ENCODE measurements around the gene HOPX. TPM values are rescaled to one million over a fixed set of nuclear protein-coding genes. Genes with fewer than 3 reads are reported as not detected.
"Not testable (repeated sequence)": the region's sequence is repeated elsewhere in the genome, so short reads cannot be mapped to it uniquely, and the experiment has no call there.

Gene HOPX
- 0.26 and 0.92 TPM in 2 replicates for total RNA-seq (2014; rRNA removed)
- 0.69 TPM for polyA plus RNA-seq (2012)

GRCh38 chr4:56681158-56681852 is at the start of gene HOPX:
HOPX (minus strand) TSS chr4:56681296; CDS start chr4:56657816, 23,480 bp downstream.
- no peak for DNase-seq (ENCODE audit: low read depth)

GRCh38 chr4:56730097-56730496 is 49.0 kb upstream of the HOPX start:
- no peak for DNase-seq (ENCODE audit: low read depth)

DNA sequence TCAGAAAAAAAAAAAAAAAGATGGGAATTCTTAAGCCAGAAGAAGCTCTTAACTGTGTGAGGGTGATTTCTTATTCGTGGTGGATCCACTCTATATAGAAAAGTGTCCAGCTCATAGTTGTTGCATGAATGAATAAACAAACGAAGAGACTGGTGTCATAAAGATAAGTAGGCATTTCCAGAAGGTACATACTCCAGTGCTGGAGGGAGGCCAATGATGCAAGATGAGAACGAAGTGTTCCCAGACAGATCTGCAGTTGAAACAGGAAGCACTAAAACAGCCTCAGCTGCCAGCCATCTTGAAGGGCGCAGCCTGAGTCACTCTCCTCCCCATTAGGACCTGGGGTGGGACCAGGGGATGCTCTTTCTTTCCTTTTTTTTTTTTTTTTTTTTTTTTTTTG is 47.4 kb upstream of the HOPX start:
- DNase-seq (ENCODE audit: low read depth) = peak; percentile 95

- DNase-seq (ENCODE audit: low read depth) = peak; percentile 42
Observed at GRCh38 chr4:56727150-56727549, 46.1 kb upstream of the HOPX start.

- DNase-seq (ENCODE audit: low read depth) = not testable (repeated sequence)
Observed at GRCh38 chr4:56726593-56726992, 45.5 kb upstream of the HOPX start.

GRCh38 chr4:56723659-56724230 is 42.6 kb upstream of the HOPX start:
- no peak for DNase-seq (ENCODE audit: low read depth)

GRCh38 chr4:56723201-56723605 is 42.1 kb upstream of the HOPX start:
- no peak for DNase-seq (ENCODE audit: low read depth)

GRCh38 chr4:56708146-56708545 is 27.1 kb upstream of the HOPX start:
- DNase-seq (ENCODE audit: low read depth) = no peak

DNA sequence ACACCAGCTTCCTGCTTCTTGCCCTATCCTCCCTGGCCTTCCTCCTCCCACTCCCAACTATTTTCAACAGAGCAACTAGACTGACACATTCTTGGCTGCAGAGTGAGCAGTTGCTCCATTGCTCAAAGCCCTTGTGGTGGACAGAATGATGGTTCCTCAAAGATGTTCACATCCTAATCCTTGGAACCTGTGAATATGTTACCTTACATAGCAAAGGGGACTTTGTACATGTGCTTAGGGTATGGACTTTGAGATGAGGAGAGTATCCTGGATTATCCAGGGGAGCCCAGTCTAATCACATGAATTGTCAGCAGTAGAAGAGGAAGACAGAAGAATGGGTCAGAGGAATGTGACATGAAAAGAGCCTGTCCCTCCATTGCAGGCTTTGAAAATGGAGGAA is 24.9 kb upstream of the HOPX start:
- no peak for DNase-seq (ENCODE audit: low read depth)

DNA sequence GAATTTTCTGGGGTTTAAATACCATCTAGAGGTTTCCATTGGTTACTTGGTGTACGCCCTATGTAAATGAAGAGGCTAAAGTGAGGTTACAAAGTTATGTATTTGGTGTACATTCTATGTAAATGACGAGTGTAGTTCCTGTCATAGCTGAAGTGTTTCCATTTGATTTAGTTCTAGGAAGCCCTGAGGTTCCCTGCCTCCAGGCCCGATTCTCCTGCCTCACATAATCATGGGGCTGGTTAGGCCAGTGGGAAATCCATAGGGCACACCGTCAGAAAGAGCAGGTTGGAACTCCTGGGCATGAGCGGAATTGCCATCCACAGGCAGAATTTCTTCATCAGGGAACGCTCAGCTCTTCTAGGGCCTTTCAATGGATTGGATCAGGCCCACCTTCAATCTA is 24.2 kb upstream of the HOPX start:
- no peak for DNase-seq (ENCODE audit: low read depth)

DNA sequence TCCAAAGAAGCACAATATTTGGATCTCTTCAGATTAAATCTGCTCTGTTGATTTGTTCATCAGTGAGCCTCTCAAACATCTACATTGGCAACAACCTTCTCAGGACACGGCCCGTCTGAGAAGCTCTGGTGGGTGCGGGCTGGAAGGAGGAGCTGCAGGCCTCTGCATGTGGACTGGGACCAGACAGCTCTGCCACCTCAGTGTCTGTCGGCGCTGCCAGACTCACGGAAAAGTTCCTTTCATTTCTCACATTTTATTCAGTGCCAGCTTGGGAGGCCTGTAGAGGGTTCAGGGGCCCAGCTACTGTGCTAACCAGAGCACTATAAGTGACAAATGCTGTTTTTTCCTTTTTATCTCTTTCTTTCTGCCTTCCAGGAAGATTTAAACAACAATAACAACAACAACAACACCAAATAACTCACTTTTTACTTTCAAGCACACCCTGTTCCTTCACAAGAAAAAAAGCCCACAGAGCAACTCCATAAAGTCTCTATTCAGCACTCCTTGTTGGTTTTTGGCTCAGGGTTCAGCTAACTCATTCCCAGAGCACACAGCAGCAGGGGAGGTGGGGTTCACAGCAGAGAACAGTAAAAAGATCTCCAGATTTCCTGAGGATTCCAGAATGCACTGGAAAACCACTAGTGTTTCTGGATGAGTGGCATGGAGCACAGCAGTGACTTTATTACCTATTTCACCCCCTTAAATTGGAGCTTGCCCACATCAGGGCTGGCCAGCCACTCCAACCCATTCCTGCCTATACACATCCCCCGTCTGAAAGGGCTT is 23.2 kb upstream of the HOPX start:
- DNase-seq (ENCODE audit: low read depth) = no peak

DNA sequence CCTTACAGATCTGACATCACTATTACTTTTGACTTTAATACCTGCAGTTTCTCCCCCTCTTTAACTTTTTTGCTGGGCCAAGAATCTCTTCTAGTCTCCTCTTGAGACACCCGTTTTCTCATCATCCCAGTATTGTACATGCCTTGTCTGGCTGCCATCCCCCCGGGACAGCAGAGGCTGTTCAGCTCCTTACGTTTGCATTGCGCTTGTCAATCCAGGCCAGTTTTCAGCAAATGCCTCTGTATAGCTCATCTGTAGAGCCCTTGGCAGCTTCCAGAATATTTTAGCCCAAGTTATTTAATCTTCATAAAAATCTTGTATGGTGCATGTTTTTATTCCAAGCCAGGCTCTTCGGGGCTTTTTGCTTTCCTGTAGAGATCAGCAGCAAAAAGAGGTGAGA is 22.3 kb upstream of the HOPX start:
- DNase-seq (ENCODE audit: low read depth) = no peak

DNA sequence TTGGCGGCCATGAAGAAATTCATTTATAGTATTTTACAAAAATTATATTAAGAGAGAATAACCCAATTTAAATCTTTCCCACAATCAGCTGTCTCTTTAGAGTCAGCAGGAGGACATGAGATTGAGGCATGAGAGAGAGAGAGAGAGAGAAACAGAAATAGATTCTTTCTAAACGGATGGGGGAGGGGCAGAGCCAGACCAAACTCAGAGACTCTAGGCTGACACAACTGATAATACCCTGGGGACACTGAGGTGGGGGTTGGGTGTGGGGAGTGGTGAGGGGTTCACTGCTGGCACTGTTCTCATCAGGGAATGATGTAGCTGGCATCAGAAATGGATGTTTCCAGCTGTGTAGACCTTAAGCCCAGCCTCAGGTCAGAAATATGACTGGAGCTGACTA is 20.5 kb upstream of the HOPX start:
- no peak for DNase-seq (ENCODE audit: low read depth)

DNA sequence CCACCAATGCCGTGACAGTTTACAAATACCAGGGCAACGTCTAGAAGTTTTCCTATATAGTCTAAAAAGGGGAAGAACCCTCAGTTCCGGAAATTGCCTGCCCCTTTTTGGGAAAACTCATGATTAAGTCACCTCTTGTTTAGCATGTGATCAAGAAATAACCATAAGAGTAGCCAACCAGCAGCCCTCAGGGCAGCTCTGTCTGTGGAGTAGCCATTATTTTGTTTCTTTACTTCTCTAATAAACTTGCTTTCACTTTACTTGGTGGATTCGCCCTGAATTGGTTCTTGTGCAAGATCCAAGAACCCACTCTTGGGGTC is 20.0 kb upstream of the HOPX start:
- DNase-seq (ENCODE audit: low read depth) = no peak

DNA sequence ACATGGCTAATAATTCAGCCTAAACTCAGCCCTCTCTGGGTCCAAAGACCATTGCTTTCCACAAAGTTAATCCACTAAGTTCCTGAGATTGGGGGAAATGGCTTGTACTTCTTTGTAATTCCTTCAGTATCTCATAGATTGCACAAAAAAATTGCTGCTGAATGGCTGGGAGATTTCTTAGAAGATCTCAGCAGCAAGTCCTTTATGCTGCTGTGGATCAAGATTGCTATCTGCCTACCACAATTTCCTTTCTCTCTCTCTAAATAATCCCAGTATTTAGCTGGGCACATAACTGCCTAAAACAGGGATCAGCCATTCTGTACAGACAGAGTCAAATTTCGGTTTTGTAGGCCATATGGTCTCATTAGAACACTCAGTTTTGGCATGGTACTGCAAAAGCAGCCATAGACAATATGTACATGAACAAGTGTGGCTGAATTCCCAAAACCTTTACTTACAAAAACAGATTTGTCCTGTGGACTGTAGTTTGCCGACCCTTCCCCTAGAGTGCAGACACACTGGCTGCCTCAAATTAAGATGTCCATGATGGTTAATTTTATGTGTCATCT is 18.5 kb upstream of the HOPX start:
- no peak for DNase-seq (ENCODE audit: low read depth)

- DNase-seq (ENCODE audit: low read depth) = no peak
Observed at GRCh38 chr4:56698329-56698728, 17.2 kb upstream of the HOPX start.

DNA sequence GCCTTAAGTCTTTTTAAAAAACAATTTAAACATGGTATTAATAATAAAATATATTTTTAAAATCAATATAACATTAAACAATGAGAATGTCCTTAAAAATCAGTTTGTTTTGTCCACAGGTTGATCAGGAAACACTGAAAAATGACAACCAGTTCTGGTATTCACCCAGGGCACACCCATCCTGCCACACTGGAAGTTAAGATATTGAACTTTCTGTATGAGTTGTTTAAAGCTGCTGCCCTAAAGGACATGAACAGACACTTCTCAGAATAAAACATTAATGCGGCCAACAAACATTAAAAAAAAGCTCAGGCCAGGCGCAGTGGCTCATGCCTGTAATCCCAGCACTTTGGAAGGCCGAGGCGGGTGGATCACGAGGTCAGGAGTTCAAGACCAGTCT is 15.0 kb upstream of the HOPX start:
- DNase-seq (ENCODE audit: low read depth) = no peak

- DNase-seq (ENCODE audit: low read depth) = not testable (repeated sequence)
Observed at GRCh38 chr4:56693476-56693875, 12.4 kb upstream of the HOPX start.

GRCh38 chr4:56692576-56692975 is 11.5 kb upstream of the HOPX start:
- DNase-seq (ENCODE audit: low read depth) = no peak

DNA sequence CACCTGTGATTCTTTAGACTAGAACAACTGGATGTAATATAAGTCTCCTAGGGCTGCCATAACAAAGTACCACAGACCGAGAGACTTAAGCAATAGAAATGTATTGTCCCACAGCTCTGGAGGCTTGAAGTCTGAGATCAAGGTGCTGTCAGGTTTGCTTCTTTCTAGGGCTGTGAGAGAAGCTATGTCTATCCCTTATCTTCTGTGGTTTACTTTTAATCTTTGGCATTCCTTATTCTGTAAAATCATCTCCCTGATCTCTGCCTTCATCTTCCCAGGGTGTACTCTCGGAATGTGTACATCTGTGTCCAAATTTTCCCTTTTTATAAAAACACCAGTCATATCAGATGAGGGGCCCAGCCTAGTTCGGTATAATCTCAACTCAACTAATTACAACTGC is 10.3 kb upstream of the HOPX start:
- no peak for DNase-seq (ENCODE audit: low read depth)

DNA sequence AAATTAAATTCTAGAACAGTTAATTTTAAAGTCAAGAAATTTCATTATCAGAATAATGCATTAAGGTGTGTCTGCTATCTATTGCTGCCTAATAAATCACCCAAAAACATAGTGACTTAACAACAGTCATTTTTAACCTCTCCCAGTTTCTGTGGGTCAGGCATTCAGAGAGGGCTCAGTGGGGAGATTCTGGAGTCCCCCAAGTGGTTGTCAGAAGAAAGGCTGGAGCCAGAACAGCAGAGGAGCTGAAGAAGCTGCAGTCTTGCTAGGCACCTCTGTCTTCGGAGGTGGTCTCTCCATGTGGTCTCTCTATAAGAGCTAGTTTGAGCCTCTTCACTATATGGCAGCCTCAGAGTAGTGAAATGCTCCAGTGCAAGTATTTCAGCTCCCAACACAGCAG is 9.3 kb upstream of the HOPX start:
- DNase-seq (ENCODE audit: low read depth) = no peak

DNA sequence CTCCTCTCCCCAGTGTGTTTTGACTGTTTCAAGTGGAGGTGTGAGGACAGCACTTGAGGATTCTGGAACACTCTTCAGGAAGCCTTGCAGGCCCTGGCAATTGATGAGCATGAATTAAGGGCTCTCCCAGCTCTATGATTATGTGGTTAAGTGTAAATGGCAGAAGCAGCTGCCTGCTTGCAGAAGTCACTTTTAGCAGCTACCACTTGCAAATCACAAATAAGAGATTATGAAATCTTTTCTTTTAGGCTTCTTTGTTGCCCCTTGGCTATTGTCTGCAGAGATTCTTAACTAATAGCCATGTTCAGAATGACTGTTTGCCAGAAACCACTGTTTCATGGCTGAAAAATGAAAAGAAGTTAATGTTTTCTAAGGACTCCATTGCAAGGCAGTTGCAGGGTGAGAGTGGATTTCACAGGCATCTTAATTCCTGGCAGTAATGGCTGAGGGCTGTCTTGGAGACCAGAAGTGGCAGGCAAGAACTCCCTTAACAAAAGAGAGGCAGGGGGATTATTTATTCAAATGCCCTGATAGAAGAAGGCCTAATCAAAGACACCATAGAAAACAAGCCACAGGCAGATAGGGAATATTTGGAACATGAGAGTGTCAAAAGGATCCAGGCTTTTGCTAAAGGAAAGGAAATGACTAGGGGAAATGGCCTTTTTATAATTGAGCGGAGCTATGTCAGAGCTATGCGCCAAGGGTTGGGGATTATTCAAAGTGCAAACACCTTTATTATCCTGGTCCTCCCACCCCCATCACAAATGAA is 8.3 kb upstream of the HOPX start:
- DNase-seq (ENCODE audit: low read depth) = peak; percentile 74
